Activated CD4-positive, alpha-beta T cell treated with anti-CD3 and anti-CD28 coated beads, Interleukin-2, amount 50 U/mL, for 4 hours (primary cell): ENCODE measurements around the gene CAT.
A peak's percentile ranks its signal among the peaks of the same experiment; 100 is the strongest.
"Not testable (repeated sequence)": the region's sequence is repeated elsewhere in the genome, so short reads cannot be mapped to it uniquely, and the experiment has no call there.

Experiments used
- DNase-seq, 2 experiments: peaks; one replicate each; pipeline ENCODE4 v3.0.0-alpha.2; 2020

Gene CAT

GRCh38 chr11:34438529-34439507 lies at the start of gene CAT:
TSS of gene CAT (plus strand) at chr11:34438934. CDS start at chr11:34439014, 80 bp downstream.
- peak; percentile 98 for DNase-seq

- no peak for DNase-seq
Measured at GRCh38 chr11:34394771-34395300, 43.9 kb upstream of the CAT start.

GRCh38 chr11:34395916-34396550 lies 42.7 kb upstream of the CAT start:
- DNase-seq, result no peak

GRCh38 chr11:34397120-34397519 lies 41.6 kb upstream of the CAT start:
- no peak for DNase-seq

GRCh38 chr11:34397811-34398210 lies 40.9 kb upstream of the CAT start:
- DNase-seq, result no peak

- DNase-seq, result no peak
Measured at GRCh38 chr11:34403431-34403830, 35.3 kb upstream of the CAT start.

- DNase-seq, result no peak
Measured at GRCh38 chr11:34404280-34404679, 34.5 kb upstream of the CAT start.

GRCh38 chr11:34405079-34405858 lies 33.5 kb upstream of the CAT start:
- no peak for DNase-seq

- no peak for DNase-seq
Measured at GRCh38 chr11:34406413-34406812, 32.3 kb upstream of the CAT start.

GRCh38 chr11:34407121-34407813 lies 31.5 kb upstream of the CAT start:
- DNase-seq, result no peak

GRCh38 chr11:34408580-34409172 lies 30.1 kb upstream of the CAT start:
- no peak for DNase-seq

GRCh38 chr11:34411111-34411510 lies 27.6 kb upstream of the CAT start:
- no peak for DNase-seq

GRCh38 chr11:34411791-34412190 lies 26.9 kb upstream of the CAT start:
- DNase-seq, result no peak

- no peak for DNase-seq
Measured at GRCh38 chr11:34413263-34413662, 25.5 kb upstream of the CAT start.

GRCh38 chr11:34415538-34415937 lies 23.2 kb upstream of the CAT start:
- no peak for DNase-seq

- no peak for DNase-seq
Measured at GRCh38 chr11:34416088-34416487, 22.6 kb upstream of the CAT start.

GRCh38 chr11:34416766-34417165 lies 22.0 kb upstream of the CAT start:
- no peak for DNase-seq

GRCh38 chr11:34417202-34417601 lies 21.5 kb upstream of the CAT start:
- no peak for DNase-seq

- DNase-seq, result no peak
Measured at GRCh38 chr11:34419158-34419557, 19.6 kb upstream of the CAT start.

GRCh38 chr11:34423300-34423699 lies 15.4 kb upstream of the CAT start:
- no peak for DNase-seq

- DNase-seq, result not testable (repeated sequence)
Measured at GRCh38 chr11:34424826-34425225, 13.9 kb upstream of the CAT start.

GRCh38 chr11:34425360-34425759 lies 13.4 kb upstream of the CAT start:
- DNase-seq, result no peak
